ENCODE data around the gene TIGD1.
"Not testable (repeated sequence)": the region's sequence is repeated elsewhere in the genome, so short reads cannot be mapped to it uniquely, and the experiment has no call there.

Gene TIGD1

DNA sequence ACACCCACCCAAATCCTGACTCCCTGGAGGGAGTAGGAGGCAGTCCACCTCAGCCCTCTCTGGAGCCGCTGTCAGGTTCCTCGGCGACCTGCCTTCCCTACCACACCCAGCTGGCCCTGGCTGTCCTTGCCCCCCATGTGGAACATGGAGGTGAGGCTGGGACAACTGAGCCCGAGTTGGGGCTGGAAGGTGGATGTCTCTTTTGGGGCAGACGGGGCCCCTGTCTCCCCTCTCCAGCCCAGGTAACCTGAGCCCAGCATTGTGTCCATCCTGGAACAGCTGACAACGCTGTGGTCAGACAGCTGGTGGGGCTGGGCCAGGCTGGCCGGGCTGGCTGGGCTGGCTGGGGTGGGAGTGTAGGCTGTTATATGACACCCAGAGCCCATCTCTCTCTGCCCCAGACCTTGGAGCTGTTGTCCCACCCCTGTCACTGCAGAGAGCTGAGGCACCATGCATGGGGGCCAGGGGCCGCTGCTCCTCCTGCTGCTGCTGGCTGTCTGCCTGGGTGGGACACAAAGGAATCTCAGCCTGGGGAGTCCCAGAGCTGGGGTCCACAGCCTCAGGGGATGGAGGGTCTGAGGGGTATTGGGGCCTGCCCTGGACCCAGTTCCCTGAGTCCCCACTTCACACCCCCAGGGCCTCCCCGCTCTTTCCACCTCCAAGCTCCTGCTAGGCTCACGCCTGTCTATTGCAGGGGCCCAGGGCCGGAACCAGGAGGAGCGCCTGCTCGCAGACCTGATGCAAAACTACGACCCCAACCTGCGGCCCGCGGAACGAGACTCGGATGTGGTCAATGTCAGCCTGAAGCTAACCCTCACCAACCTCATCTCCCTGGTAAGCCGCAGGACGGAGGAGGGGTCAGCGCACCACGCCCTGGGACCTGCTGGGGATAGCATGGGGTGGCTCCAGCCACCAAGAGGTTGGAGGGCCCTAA is 10.8 kb downstream of the TIGD1 start, which contains the start of gene CHRNG:
Gene CHRNG (plus strand): TSS at position 395 of the 934 bp plus-strand sequence. CDS start 56 bp downstream, at position 451.
- DNase-seq (ENCODE audit: low spot score), result no peak

DNA sequence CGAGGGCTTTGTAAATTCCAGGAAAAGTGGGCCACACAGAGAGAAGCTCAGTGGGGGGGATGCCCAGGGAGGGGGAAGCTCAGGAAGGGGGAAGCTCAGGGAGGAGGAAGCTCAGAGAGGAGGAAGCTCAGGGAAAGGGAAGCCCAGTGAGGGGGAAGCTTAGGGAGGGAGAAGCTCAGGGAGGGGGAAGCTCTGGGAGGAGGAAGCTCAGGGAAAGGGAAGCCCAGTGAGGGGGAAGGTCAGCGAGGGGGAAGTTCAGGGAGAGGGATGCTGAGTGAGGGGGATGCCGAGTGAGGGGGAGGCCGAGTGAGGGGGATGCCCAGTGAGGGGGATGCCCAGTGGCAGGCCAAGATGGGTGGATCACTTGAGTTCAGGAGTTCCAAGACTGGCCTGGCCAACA is 11.7 kb downstream of the TIGD1 start:
- DNase-seq (ENCODE audit: low spot score), result no peak

DNA sequence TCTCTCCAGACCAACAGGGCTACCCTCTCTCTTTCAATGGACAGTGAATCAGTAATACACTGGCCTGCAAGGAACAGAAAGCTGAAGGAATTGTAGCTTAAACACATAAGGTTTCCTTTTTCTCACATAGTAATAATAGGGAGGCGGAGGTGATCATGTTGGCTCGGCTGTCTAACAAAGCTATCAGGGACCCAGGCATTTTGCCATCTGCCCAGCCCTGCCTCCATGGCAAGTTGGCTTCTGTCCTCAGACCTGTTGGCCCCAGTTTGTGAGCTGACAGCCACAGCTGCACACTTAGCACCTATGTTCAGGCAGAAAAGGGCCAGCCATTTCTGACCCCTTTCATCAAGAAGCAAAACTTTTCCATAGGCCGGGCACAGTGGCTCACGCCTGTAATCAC is 12.9 kb downstream of the TIGD1 start:
- no peak for DNase-seq (ENCODE audit: low spot score)

DNA sequence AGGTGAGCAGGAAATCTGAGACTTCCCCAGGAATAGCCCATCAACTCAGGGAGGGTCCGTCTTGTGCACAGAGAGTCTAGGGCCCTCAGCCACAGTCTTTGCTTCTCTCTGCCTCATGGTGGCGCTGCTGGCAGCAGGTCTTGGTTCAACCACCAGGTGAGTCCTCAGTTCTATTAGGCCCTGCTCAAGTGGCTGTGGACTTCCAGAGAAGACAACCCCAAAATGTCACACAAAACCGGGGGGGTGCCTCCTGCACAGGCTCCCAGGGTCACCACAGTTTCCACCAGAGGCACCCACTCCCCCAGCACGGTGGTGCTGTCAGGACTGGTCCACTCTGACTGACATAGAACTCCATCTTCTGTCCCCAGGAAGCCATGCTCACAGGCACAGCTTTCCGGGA is 13.3 kb downstream of the TIGD1 start:
- no peak for DNase-seq (ENCODE audit: low spot score)

DNA sequence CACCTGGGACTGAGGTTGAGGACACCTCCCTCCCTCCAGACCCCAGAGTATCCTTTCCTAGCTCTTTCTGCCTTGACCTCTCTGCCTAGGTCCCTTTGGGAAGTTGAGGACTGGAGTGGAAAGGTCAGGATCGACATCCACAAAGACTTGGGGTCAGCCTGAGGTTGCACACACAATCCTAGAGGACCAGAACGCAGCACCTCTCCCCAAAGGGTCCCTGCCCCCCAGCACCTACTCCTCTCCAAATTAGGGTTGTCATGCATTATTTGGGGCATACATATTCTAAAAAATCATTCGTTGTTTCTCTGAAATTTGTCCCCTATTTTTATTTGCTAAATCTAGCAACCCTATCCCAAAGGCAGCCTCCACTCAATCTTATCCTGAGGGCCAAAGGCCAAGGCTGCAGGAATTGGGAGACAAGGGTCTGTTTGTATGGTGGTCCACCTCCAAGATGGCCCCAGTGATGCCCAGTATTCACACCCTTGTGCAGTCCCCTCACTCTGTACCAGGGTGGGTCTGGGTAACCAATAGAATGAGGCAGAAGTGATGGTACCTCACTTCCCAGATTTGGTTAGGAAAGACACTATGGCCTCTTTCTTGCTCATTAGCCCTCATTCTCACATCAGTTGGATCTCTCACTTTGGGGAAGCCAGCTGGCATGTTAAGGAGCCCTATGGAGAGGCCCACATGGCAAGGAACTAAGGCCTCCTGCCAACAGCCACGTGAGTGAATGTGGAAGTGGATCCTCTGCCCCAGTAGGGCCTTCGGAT is 14.4 kb downstream of the TIGD1 start:
- DNase-seq (ENCODE audit: low spot score), result no peak

DNA sequence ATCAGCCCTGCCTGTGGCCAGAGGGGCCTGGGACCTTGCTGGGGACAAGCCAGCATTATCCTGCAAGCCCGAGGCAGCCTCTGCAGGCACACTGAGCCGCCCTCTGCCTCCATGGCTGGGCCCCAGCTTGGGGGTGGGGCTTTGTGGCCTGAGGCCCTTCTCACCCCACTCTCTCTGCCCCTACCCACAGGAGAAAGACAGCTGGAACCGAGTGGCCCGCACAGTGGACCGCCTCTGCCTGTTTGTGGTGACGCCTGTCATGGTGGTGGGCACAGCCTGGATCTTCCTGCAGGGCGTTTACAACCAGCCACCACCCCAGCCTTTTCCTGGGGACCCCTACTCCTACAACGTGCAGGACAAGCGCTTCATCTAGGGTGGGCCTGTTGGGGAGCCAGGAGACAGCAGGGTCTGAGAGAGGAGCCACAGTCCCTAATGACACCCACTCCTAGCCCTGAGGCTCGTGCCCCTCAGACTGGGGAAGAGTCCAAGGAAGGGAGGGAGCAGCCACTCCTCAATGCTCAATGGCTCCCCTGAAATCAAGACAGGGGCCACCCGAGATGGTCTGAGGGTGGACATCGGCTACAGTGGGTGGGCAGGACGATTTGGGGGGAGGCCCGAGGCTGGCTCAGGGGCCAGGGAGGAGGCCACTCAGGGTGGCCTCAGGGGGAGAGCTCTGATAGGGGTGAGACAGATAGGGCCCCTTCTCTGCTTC is 15.3 kb downstream of the TIGD1 start:
- DNase-seq (ENCODE audit: low spot score), result no peak

DNA sequence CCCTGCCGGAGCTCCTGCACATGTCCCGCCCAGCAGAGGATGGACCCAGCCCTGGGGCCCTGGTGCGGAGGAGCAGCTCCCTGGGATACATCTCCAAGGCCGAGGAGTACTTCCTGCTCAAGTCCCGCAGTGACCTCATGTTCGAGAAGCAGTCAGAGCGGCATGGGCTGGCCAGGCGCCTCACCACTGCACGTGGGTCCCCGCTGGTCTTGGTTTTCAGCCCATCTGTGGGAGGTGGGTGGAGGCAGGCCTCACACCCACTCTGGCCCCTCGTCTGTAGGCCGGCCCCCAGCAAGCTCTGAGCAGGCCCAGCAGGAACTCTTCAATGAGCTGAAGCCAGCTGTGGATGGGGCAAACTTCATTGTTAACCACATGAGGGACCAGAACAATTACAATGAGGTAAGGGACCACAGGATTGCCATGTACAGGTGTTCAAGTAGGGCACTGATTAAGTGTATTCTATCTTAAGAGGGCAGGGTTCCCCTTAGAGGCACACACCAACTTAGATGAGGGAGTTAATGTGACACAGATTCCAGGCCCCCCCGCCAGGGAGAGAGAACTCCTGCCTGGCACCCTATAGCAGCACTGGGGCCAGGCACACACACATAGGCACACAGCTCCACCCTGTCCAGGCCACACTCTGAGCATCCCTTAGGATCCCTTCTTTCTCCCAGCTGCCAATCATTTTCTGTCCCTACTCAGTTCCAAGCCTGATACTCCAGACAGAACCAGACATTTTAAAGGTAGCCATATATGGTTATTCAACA is 16.2 kb downstream of the TIGD1 start:
- DNase-seq (ENCODE audit: low spot score), result no peak

DNA sequence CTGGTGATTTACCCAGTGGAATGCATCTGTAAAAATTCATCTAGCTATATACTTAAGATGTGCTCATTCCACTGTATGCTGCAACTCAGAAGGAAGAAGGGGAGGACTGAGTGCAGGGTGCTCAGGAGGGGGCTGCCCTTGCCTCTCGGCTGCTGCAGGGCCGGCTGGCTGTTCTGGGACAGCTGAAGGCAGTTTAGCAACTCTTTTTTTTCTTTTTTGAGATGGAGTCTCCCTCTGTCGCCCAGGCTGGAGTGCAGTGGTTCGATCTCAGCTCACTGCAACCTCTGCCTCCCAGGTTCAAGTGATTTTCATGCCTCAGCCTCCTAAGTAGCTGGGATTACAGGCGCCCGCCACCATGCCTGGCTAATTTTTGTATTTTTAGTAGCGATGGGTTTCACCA is 17.5 kb downstream of the TIGD1 start:
- not testable (repeated sequence) for DNase-seq (ENCODE audit: low spot score)

DNA sequence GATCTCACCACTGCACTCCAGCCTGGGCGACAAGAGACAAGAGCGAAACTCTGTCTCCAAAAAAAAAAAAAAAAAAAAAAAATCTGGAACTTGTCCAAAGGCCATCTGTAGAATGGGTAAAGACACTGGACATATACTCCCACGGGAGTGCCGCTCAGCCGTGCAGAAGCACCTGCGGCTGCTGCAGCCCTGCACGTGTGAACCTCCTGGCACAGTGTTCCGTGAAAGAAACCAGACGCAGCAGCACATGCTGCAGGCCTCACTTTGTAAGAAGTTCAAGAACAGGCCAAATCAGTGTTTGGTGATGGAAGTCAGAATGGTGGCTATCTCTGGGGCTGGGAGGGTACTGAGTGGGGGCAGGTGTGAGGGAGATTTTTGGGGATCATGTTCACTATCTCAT is 17.9 kb downstream of the TIGD1 start:
- DNase-seq (ENCODE audit: low spot score), result no peak

DNA sequence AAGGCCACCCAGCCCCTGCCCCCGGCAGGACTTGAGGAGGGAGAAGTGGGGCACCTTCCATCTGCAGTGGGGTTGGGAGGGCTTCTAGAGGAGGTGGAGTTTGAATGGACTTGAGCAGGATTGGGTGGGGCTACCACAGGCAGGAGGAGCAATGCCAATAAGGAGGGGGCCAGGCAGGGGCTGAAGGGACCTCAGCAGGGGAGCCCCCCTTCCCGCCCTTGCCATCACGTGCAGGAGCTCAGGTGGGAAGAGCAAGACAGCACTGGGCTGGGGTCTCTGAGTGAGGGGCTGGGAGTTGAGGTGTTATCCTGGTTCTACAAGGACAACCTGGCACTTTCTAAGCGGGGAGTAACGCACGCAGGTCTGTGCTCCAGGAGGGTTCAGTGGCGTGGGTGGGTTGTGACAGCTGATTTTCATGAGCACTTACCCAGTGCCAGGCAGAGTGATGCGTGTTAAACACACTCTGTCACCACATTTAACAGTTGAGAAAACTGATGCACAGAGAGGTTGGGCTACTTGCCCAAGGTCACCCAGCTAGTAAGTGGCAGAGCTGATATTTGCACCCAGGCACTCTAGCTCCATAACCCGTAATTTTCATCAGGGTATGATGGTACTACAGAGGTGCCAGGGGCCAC is 19.6 kb downstream of the TIGD1 start:
- no peak for DNase-seq (ENCODE audit: low spot score)

DNA sequence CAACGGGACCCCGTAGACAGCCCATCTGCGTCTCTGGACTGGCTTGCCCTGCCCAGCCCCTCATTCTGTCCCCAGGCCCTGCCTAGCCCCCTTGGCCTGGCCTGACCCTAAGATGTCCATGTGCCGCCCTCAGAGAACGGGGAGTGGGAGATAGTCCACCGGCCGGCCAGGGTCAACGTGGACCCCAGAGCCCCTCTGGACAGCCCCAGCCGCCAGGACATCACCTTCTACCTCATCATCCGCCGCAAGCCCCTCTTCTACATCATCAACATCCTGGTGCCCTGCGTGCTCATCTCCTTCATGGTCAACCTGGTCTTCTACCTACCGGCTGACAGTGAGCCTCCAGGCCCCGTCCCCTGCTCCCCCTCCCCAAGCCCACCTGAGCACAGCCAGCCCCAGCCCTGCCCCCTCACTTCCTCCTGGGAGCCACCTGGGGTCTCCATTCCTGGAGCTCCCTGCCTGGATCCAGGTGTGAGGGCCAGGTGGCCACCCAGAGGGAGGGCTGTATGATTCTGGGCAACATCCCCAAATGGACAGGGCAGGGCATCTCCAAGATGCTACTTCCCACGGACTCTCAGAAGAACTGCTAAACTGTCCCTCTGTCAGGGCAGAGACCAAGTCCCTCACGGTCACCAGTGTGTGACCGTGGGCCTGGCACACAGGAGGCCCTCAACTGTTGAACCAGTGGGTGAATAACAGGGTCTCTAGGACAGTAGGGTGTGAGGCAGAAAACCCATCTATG is 20.4 kb downstream of the TIGD1 start:
- no peak for DNase-seq (ENCODE audit: low spot score)

DNA sequence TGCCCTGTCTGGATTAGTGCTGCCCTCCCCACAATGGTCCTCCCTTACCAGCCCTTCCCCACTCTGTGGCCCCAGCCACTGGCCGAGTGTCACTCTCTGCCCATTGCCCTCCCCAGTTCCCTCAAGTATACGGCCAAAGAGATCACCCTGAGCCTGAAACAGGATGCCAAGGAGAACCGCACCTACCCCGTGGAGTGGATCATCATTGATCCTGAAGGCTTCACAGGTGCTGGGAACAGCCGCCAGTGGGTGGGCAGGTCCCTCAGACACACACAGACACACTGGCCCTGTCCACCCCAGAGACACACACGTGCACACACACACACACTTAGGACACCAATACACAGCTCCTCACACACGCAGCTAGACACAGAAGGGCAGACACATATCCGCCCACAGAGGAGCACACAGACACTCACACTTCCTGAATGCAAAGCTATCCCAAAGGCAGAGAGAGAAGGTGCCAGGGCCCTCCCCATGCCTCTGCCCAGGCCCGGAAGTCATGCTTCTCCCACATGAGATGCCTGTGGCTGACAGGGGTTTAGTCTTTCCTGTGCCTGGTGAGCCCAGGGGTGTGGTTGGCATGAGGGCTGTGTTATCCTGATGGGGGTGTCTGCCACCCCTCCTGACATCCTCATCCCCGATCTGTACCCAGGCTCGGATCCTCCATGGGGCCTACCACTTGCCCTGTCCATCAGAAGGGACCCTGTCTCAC is 21.5 kb downstream of the TIGD1 start:
- DNase-seq (ENCODE audit: low spot score), result no peak

DNA sequence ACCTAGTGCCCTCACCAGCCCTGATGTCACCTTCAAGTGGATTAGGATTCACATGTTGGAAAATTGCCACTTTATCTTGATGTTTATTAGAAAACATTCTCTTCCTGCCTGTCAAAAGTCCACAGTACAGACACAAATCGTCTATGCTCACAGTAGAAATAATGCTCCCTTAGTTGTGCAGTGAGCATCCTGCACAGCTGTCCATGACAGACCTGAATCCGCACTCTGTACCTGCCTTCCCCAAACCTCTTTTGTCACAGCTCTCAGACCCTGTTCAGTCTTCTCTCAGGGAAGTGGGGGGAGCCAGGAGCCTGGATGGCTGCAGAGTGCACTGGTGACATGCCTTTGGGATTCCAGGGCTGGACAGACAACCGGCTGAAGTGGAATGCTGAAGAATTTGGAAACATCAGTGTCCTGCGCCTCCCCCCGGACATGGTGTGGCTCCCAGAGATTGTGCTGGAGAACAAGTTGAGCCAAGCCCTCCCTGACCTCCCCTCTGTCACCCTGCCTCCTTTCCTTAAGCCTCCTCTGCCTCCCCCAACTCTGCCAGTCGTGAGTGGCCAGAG is 22.4 kb downstream of the TIGD1 start:
- no peak for DNase-seq (ENCODE audit: low spot score)

DNA sequence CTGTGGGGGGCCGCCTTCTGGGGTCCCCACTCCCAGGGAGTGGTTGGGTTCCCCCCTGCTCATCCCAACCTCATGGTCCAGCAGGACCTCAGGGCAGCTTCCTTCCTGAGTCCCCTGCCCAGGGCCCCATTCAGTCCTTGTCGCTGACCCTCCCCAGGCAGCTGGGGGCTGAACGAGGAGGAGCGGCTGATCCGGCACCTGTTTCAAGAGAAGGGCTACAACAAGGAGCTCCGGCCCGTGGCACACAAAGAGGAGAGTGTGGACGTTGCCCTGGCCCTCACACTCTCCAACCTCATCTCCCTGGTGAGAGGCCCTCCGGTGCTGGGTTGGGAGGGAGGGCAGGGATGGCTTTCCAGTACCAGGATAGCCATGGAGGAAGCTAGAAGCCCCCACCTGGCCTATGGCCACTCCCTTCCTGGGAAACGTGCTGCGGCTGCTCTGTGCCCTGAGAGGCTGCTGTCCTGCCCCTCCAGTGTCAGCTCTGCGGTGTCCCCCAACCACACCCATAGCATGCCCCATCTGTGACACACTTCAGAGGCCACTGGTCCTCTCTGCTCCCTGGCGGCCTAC is 23.9 kb downstream of the TIGD1 start:
- no peak for DNase-seq (ENCODE audit: low spot score)

DNA sequence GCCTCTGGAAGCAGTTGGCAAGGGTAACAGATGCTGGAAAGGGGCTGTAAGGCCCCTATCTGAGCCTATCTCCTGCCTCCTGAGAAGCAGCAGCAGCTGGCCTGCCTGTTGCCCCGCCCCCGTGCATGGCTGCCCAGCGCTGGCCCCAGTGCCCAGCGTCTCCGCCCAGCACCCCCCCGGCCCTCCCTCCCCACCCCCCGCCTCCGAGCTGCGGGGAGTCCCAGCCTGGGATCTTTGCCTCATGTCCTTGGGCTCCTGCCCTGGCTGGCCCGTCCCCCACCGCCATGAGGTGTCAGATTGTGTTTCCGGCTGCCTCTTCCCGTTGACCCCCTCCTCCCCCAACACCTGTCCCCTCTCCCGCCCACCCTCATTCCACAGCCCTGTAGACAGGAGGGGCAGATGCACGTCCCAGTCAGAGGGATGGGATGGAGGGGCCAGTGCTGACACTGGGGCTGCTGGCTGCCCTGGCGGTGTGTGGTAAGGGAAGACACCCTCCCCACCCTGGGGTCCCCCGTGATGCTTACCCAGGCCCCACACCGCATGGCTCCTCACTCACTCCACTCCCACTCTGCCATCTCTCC is 24.5 kb downstream of the TIGD1 start, which contains the start of gene CHRND:
Gene CHRND (plus strand): TSS at position 370 of the 581 bp plus-strand sequence. CDS start 56 bp downstream, at position 426.
- DNase-seq (ENCODE audit: low spot score), result no peak

DNA sequence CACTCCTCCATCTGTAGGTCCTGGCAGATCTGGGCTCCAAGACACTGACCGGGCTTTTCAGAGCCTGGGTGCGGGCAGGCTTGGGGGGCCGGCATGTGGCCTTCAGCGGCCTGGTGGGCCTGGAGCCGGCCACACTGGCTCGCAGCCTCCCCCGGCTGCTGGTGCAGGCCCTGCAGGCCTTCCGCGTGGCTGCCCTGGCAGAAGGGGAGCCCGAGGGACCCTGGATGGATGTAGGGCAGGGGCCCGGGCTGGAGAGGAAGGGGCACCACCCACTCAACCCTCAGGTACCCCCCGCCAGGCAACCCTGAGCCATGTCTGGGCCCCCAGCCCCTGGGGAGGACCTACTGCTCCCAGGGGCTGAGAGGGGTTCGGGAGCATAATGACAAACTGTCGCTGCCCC is 25.2 kb downstream of the TIGD1 start:
- no peak for DNase-seq (ENCODE audit: low spot score)

DNA sequence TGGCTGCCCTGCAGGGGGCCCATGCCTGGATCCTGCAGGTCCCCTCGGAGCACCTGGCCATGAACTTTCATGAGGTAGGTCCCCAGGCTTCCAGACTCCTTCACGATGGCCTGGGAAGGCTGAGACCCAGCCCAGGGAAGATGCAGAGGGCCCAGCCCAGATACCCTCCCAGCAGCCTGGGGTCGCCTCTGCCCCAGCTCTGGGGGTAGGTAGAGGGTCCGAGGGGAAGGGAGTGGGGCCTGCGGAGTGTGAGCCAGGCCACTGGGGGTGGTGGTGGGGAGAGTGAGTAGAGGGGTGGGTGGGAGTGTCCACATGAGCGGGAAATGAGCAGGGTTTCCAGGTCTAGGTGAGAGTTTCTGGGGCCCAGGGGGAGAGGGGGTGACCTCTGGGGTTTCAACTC is 25.6 kb downstream of the TIGD1 start:
- DNase-seq (ENCODE audit: low spot score), result no peak

Data from activated CD4-positive, alpha-beta T cell treated with anti-CD3 and anti-CD28 coated beads, Interleukin-2, Interleukin-4, amounts not matched to agents 100 ng/mL and 50 ng/mL, durations not matched to agents 16 hours and 8 hours (primary cell).